Natural killer cell (primary cell): Measurements from ENCODE around the gene MACROD2. TPM values are rescaled to one million over a fixed set of nuclear protein-coding genes. Genes with fewer than 3 reads are reported as not detected.

Experiments
- ATAC-seq, 3 donors: fragments of 150-1000 bp in 2 of 3; fragments of 200-7000 bp in 1 of 3; cut with Tn5 transposase; 1 replicate in 1 of 3; 2 replicates in 2 of 3; pipeline ENCODE4 v1.10.0; 2021; ENCODE audit warnings: mild to moderate bottlenecking in 2 of 3, moderate library complexity in 2 of 3
- DNase-seq, 2 donors: peaks; one replicate each; pipeline versions ENCODE4 v3.0.0 to v3.0.0-alpha.2; 2013 to 2021; ENCODE audit warnings: mixed read lengths in 1 of 2
- H3K27ac ChIP-seq: one replicate; pipeline ENCODE4 v1.5.1; 2013; ENCODE audit warnings: mild to moderate bottlenecking, low read length
- H3K27me3 ChIP-seq: one replicate; pipeline ENCODE4 v1.6.1; 2013; ENCODE audit warnings: low read length; ENCODE audit not compliant: control insufficient read depth, insufficient read depth
- H3K36me3 ChIP-seq: one replicate; pipeline ENCODE4 v1.6.1; 2013; ENCODE audit warnings: low read length; ENCODE audit not compliant: control insufficient read depth, insufficient read depth
- H3K4me1 ChIP-seq: one replicate; pipeline ENCODE4 v1.6.1; 2013; ENCODE audit warnings: low read length; ENCODE audit not compliant: control insufficient read depth, insufficient read depth
- H3K4me3 ChIP-seq: one replicate; pipeline ENCODE4 v1.5.1; 2013; ENCODE audit warnings: low read length
- H3K9me3 ChIP-seq: one replicate; pipeline ENCODE4 v1.6.1; 2013; ENCODE audit warnings: low read length; ENCODE audit not compliant: control insufficient read depth, insufficient read depth
- H3K27ac Mint-ChIP-seq, 2 donors: one replicate each; pipeline ENCODE4 v1.8.0; 2022; ENCODE audit warnings: mild to moderate bottlenecking in 2 of 2, mixed read lengths in 2 of 2, moderate library complexity in 1 of 2
- H3K27me3 Mint-ChIP-seq, 2 donors: one replicate each; pipeline ENCODE4 v1.8.0; 2022; ENCODE audit warnings: low read depth in 2 of 2, mixed read lengths in 2 of 2
- H3K36me3 Mint-ChIP-seq: one replicate; pipeline ENCODE4 v1.8.0; 2022; ENCODE audit warnings: mixed read lengths
- H3K4me1 Mint-ChIP-seq, 2 donors: one replicate each; pipeline ENCODE4 v1.8.0; 2022; ENCODE audit warnings: mixed read lengths in 2 of 2
- H3K4me3 Mint-ChIP-seq: one replicate; pipeline ENCODE4 v1.8.0; 2022; ENCODE audit warnings: mild to moderate bottlenecking, moderate library complexity, mixed read lengths
- H3K9me3 Mint-ChIP-seq, 2 donors: one replicate each; pipeline ENCODE4 v1.8.0; 2022; ENCODE audit warnings: mixed read lengths in 2 of 2
- CTCF ChIP-seq: fragments of 200-600 bp; IDR thresholded peaks from one replicate; pipeline ENCODE4 v1.8.0; 2022; ENCODE audit warnings: antibody characterized with exemption
- WGBS: methylation state at CpG from one replicate; pipeline ENCODE4 v1.1.7; 2013; ENCODE audit warnings: missing lambda C conversion rate; ENCODE audit not compliant: insufficient coverage; 5-methylcytosine and 5-hydroxymethylcytosine counted together
- intact Hi-C: fragments of 100-400 bp; cut with micrococcal nuclease; formaldehyde crosslinking; loops from one replicate; pipeline ENCODE4 v1.14.2; 2022
- total RNA-seq, 4 donors: library from RNA; stranded (reverse); fragments of 120-200 nt in 1 of 4; gene quantifications; one replicate each; pipeline versions ENCODE4 v1.2.3 to v1.2.4, GENCODE V29; 2013 to 2022

MACROD2 gene
- total RNA-seq, 3 donors from 2014 or later (not counting 1 experiment from before 2014, with no cell fraction given) = 0.19 to 0.88 TPM; not detected in 1

GRCh38 chr20:14342918-14343317 is 347.6 kb downstream of the MACROD2 start:
- Histone ChIP-seq H3K27ac (no peak overlapping the region), H3K27me3 (no peaks in the 10 kb centered on the region), H3K4me1 (no peaks in the 10 kb centered on the region), H3K9me3 (no peaks in the 10 kb centered on the region), H3K4me3 (no peak overlapping the region), H3K36me3 (no peaks in the 10 kb centered on the region)
- no peaks in the 10 kb centered on the region for H3K36me3 Mint-ChIP-seq
- TF ChIP-seq CTCF = no peak
- ATAC-seq (no peak), DNase-seq (no peak)
- H3K4me1 Mint-ChIP-seq = no peaks in the 10 kb centered on the region
- H3K9me3 Mint-ChIP-seq = peaks cover 3 to 6% of the 10 kb centered on the region in 2 donors
- no peak overlapping the region for H3K4me3 Mint-ChIP-seq
- no peaks in the 10 kb centered on the region for H3K27me3 Mint-ChIP-seq
- no peak overlapping the region for H3K27ac Mint-ChIP-seq
- WGBS = 75% methylated on average over 1 of the region's 1 CpG
- intact Hi-C loops = no loop called here

- H3K9me3 Mint-ChIP-seq = peaks cover 3 to 6% of the 10 kb centered on the region in 2 donors
- H3K27ac Mint-ChIP-seq = no peak overlapping the region
- H3K9me3 ChIP-seq = no peaks in the 10 kb centered on the region
- H3K36me3 ChIP-seq = no peaks in the 10 kb centered on the region
- no peak overlapping the region for H3K27ac ChIP-seq
- DNase-seq (no peak), ATAC-seq (no peak)
- H3K4me1 ChIP-seq = no peaks in the 10 kb centered on the region
- 76% methylated on average over 2 of the region's 2 CpGs for WGBS
- TF ChIP-seq CTCF = no peak
- H3K4me3 ChIP-seq = no peak overlapping the region
- H3K4me3 Mint-ChIP-seq = no peak overlapping the region
- no peaks in the 10 kb centered on the region for H3K27me3 ChIP-seq
- intact Hi-C loops = no loop called here
- H3K27me3 Mint-ChIP-seq = no peaks in the 10 kb centered on the region
- H3K4me1 Mint-ChIP-seq = no peaks in the 10 kb centered on the region
- H3K36me3 Mint-ChIP-seq = no peaks in the 10 kb centered on the region
Measured at GRCh38 chr20:14343491-14344065, 348.3 kb downstream of the MACROD2 start.

GRCh38 chr20:14344746-14345145 is 349.4 kb downstream of the MACROD2 start:
- Mint-ChIP-seq H3K4me3 (no peak overlapping the region), H3K9me3 (peaks cover 3 to 6% of the 10 kb centered on the region in 2 donors), H3K27me3 (no peaks in the 10 kb centered on the region), H3K27ac (no peak overlapping the region), H3K36me3 (no peaks in the 10 kb centered on the region), H3K4me1 (no peaks in the 10 kb centered on the region)
- no peak for DNase-seq
- Histone ChIP-seq H3K27ac (no peak overlapping the region), H3K9me3 (no peaks in the 10 kb centered on the region), H3K4me1 (no peaks in the 10 kb centered on the region), H3K36me3 (no peaks in the 10 kb centered on the region), H3K4me3 (no peak overlapping the region), H3K27me3 (no peaks in the 10 kb centered on the region)
- WGBS = 45% methylated on average over 1 of the region's 1 CpG
- no peak for TF ChIP-seq CTCF
- no peak for ATAC-seq
- intact Hi-C loops = no loop called here

GRCh38 chr20:14355791-14356190 is 360.5 kb downstream of the MACROD2 start:
- no peak for TF ChIP-seq CTCF
- H3K27me3 Mint-ChIP-seq = no peaks in the 10 kb centered on the region
- no peak overlapping the region for H3K4me3 Mint-ChIP-seq
- intact Hi-C loops = no loop called here
- H3K27ac ChIP-seq = no peak overlapping the region
- H3K4me1 Mint-ChIP-seq = no peaks in the 10 kb centered on the region
- H3K36me3 ChIP-seq = no peaks in the 10 kb centered on the region
- H3K9me3 Mint-ChIP-seq = peaks cover 0 to 3% of the 10 kb centered on the region in 2 donors
- no peak overlapping the region for H3K4me3 ChIP-seq
- no peak overlapping the region for H3K27ac Mint-ChIP-seq
- ATAC-seq = no peak
- H3K9me3 ChIP-seq = no peaks in the 10 kb centered on the region
- H3K27me3 ChIP-seq = no peaks in the 10 kb centered on the region
- no peaks in the 10 kb centered on the region for H3K4me1 ChIP-seq
- 86% methylated on average over 1 of the region's 1 CpG for WGBS
- no peaks in the 10 kb centered on the region for H3K36me3 Mint-ChIP-seq
- no peak for DNase-seq
